ENCODE data around the gene SLMAP. TPM values are rescaled to one million over a fixed set of nuclear protein-coding genes. Genes with fewer than 3 reads are reported as not detected.

Gene SLMAP
- total and polyA plus RNA-seq, 2 of the 13 experiments (the other 11 are each of a cell fraction or from before 2014, with no cell fraction given), result 24.0 to 48.3 TPM

DNA sequence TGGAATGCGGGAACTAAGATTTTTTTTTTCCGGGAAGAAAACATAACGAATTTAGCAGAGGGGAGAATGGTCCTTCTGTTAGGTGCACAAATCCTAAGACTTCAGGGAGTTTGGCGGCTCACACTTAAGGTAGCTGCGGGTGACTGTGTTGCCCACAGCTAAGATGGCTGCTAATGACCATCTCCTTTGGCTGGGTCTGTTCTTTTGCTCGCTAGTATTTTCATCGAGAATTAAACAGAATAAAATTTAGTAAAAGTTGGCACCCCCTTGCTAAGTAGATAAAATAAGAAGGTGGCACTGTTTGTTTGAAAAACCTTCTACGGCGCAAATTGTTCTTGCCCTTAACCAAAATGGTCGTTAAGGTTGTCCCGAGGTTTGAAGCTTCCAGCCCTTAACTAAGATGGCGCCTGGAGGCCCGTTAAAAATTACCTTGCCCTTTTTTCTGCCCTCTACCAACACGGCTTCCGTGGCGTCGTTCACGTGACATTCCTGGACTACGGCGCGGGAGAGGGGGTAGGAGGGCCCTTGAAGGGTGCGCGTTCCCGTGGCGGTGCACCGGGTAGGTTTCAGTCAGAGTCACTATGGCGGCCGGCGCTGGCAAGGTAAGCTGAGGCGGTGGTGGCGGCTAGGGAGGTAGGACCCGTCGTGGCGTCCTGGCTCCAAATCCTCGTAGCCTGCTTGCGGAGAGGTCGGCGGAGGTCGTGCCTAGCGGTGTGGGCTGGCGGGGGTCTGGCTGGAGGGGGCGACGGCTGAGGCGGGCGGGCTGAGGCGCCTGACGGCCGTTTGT is at the start of gene SLMAP (continued):
- TF ChIP-seq, protein P1, sequence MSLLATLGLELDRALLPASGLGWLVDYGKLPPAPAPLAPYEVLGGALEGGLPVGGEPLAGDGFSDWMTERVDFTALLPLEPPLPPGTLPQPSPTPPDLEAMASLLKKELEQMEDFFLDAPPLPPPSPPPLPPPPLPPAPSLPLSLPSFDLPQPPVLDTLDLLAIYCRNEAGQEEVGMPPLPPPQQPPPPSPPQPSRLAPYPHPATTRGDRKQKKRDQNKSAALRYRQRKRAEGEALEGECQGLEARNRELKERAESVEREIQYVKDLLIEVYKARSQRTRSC (CRISPR knock-in tag; IDR thresholded peaks at IDR 0.05; ENCODE audit: low read depth), result peak; percentile 66; the same call in 1 of the 2 replicates
- TF ChIP-seq ZNF12 (CRISPR knock-in tag; IDR thresholded peaks at IDR 0.05) (no peak), PRPF4 (IDR thresholded peaks at IDR 0.05; ENCODE audit: low read depth, low read length, poor library complexity, severe bottlenecking) (no peak), KLF13 (CRISPR knock-in tag; IDR thresholded peaks at IDR 0.05) (no peak), CCAR2 (optimal IDR thresholded peaks at IDR 0.05; ENCODE audit: low read depth, low read length) (no peak), HNRNPK (IDR thresholded peaks at IDR 0.05; ENCODE audit: low read depth, low read length, poor library complexity, severe bottlenecking) (no peak), TSC22D2 (CRISPR knock-in tag; IDR thresholded peaks at IDR 0.05; ENCODE audit: borderline replicate concordance) (no peak; the same call in 1 of the 2 replicates), AKAP8 (CRISPR knock-in tag; IDR thresholded peaks at IDR 0.05) (no peak; the same call in 1 of the 2 replicates), ZNF136 (CRISPR knock-in tag; IDR thresholded peaks at IDR 0.05; ENCODE audit: low read depth) (no peak), ISX (CRISPR knock-in tag; conservative IDR thresholded peaks at IDR 0.05) (no peak), ZFP36 (IDR thresholded peaks at IDR 0.05; ENCODE audit: borderline replicate concordance, low read depth, low read length, partially characterized antibody) (no peak), ZSCAN25 (CRISPR knock-in tag; IDR thresholded peaks at IDR 0.05) (no peak; the same call in 1 of the 2 replicates)
- TF ChIP-seq, protein P2, sequence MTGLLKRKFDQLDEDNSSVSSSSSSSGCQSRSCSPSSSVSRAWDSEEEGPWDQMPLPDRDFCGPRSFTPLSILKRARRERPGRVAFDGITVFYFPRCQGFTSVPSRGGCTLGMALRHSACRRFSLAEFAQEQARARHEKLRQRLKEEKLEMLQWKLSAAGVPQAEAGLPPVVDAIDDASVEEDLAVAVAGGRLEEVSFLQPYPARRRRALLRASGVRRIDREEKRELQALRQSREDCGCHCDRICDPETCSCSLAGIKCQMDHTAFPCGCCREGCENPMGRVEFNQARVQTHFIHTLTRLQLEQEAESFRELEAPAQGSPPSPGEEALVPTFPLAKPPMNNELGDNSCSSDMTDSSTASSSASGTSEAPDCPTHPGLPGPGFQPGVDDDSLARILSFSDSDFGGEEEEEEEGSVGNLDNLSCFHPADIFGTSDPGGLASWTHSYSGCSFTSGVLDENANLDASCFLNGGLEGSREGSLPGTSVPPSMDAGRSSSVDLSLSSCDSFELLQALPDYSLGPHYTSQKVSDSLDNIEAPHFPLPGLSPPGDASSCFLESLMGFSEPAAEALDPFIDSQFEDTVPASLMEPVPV (CRISPR knock-in tag; IDR thresholded peaks at IDR 0.05), result no peak
- TF ChIP-seq, protein P3, sequence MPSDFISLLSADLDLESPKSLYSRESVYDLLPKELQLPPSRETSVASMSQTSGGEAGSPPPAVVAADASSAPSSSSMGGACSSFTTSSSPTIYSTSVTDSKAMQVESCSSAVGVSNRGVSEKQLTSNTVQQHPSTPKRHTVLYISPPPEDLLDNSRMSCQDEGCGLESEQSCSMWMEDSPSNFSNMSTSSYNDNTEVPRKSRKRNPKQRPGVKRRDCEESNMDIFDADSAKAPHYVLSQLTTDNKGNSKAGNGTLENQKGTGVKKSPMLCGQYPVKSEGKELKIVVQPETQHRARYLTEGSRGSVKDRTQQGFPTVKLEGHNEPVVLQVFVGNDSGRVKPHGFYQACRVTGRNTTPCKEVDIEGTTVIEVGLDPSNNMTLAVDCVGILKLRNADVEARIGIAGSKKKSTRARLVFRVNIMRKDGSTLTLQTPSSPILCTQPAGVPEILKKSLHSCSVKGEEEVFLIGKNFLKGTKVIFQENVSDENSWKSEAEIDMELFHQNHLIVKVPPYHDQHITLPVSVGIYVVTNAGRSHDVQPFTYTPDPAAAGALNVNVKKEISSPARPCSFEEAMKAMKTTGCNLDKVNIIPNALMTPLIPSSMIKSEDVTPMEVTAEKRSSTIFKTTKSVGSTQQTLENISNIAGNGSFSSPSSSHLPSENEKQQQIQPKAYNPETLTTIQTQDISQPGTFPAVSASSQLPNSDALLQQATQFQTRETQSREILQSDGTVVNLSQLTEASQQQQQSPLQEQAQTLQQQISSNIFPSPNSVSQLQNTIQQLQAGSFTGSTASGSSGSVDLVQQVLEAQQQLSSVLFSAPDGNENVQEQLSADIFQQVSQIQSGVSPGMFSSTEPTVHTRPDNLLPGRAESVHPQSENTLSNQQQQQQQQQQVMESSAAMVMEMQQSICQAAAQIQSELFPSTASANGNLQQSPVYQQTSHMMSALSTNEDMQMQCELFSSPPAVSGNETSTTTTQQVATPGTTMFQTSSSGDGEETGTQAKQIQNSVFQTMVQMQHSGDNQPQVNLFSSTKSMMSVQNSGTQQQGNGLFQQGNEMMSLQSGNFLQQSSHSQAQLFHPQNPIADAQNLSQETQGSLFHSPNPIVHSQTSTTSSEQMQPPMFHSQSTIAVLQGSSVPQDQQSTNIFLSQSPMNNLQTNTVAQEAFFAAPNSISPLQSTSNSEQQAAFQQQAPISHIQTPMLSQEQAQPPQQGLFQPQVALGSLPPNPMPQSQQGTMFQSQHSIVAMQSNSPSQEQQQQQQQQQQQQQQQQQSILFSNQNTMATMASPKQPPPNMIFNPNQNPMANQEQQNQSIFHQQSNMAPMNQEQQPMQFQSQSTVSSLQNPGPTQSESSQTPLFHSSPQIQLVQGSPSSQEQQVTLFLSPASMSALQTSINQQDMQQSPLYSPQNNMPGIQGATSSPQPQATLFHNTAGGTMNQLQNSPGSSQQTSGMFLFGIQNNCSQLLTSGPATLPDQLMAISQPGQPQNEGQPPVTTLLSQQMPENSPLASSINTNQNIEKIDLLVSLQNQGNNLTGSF (CRISPR knock-in tag; IDR thresholded peaks at IDR 0.05), result no peak
- TF ChIP-seq, protein P4, sequence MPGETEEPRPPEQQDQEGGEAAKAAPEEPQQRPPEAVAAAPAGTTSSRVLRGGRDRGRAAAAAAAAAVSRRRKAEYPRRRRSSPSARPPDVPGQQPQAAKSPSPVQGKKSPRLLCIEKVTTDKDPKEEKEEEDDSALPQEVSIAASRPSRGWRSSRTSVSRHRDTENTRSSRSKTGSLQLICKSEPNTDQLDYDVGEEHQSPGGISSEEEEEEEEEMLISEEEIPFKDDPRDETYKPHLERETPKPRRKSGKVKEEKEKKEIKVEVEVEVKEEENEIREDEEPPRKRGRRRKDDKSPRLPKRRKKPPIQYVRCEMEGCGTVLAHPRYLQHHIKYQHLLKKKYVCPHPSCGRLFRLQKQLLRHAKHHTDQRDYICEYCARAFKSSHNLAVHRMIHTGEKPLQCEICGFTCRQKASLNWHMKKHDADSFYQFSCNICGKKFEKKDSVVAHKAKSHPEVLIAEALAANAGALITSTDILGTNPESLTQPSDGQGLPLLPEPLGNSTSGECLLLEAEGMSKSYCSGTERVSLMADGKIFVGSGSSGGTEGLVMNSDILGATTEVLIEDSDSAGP (CRISPR knock-in tag; IDR thresholded peaks at IDR 0.05; ENCODE audit: borderline replicate concordance), result peak; percentile 70; the same call in 1 of the 2 replicates
- TF ChIP-seq, protein P5, sequence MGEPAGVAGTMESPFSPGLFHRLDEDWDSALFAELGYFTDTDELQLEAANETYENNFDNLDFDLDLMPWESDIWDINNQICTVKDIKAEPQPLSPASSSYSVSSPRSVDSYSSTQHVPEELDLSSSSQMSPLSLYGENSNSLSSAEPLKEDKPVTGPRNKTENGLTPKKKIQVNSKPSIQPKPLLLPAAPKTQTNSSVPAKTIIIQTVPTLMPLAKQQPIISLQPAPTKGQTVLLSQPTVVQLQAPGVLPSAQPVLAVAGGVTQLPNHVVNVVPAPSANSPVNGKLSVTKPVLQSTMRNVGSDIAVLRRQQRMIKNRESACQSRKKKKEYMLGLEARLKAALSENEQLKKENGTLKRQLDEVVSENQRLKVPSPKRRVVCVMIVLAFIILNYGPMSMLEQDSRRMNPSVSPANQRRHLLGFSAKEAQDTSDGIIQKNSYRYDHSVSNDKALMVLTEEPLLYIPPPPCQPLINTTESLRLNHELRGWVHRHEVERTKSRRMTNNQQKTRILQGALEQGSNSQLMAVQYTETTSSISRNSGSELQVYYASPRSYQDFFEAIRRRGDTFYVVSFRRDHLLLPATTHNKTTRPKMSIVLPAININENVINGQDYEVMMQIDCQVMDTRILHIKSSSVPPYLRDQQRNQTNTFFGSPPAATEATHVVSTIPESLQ (CRISPR knock-in tag; conservative IDR thresholded peaks at IDR 0.05), result no peak
